ENCODE data around the gene B3GALNT1.
A peak's percentile ranks its signal among the peaks of the same experiment; 100 is the strongest.

Gene B3GALNT1, protein sequence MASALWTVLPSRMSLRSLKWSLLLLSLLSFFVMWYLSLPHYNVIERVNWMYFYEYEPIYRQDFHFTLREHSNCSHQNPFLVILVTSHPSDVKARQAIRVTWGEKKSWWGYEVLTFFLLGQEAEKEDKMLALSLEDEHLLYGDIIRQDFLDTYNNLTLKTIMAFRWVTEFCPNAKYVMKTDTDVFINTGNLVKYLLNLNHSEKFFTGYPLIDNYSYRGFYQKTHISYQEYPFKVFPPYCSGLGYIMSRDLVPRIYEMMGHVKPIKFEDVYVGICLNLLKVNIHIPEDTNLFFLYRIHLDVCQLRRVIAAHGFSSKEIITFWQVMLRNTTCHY

DNA sequence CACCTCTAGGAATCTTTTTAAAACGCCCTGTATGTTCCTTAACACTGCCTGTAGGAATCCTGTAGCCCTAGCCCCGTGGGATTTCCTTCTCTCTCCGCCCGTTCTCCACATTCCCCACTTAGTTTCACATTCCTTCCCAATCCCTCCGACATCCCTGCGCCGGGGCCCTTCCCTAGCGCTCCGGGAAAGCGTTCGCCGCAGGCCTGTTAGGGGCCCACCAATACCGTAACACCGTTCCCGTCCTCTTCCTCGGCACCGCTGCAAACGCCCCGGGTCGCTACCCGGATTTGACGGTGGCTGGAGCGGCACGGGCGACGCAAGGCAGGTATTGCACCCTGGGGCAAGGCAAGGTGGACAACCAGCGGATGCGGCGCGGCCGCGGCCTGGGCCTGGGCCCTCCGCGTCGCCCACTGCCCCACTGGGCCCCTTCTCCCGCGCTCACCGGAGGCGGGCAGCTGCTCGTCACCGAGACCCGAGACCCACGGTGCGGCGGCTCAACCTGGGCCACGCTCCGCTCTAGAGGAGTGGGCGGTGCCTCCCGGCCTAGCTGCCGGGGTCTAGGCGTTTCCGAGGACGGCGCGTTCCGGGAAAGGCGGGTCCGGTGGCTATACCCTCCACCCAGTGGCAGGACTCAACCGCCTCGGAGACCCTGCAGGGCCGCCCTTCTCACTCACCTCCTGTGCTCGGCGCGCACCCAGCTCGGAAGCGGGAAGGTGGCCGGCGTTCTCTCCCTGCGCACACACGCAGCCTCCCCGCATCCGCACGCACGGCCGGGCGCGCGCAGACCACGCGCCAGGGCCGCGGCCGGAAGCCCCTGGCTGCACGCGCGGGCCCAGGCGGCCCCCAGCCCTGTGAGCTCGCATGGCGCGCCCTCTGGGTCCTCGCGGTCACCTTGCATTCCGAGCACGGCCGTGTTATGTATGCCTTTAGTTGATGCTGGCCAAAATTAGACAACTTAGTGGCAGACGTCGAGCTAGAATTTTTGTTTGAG, at the start of gene B3GALNT1:
B3GALNT1 (minus strand) TSS at position 789 of the 991 bp plus-strand sequence. CDS start 18,595 bp downstream, outside the sequence.
- Mint-ChIP-seq H3K27ac (peak within 1 kb of the TSS; percentile 26), H3K27me3 (peaks cover 18% of the 10 kb centered on the region), H3K9me3 (no peaks in the 10 kb centered on the region)

DNA sequence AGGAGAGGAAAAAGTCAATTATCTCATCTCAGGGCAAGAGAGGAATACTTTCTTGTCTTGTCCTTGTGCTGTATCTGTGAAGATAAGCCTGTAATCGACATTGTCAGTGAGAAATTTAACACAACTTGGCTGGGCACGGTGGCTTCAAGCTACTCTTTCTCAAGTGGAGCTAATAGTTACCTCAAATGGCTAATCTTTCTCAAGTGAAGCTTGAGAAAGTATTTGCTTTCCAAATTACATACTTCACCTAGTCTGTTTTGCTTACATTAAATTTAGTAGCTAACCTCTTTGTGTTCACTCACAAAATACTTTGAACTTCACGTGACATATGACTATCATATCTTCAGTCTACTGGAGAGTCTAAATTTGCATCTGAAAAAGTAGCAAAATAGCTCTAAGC, 48.3 kb upstream of the B3GALNT1 start:
- no peak overlapping the region for H3K4me3 Mint-ChIP-seq
- no peaks in the 10 kb centered on the region for H3K4me1 Mint-ChIP-seq
- peaks cover 4% of the 10 kb centered on the region for H3K27me3 Mint-ChIP-seq
- no peak overlapping the region for H3K27ac Mint-ChIP-seq
- no peaks in the 10 kb centered on the region for H3K9me3 Mint-ChIP-seq
- H3K36me3 Mint-ChIP-seq = no peaks in the 10 kb centered on the region

More for the DNA sequence above, at the start of gene B3GALNT1:
- H3K36me3 Mint-ChIP-seq = no peaks in the 10 kb centered on the region
- H3K4me1 Mint-ChIP-seq = peaks cover 9% of the 10 kb centered on the region
- peak within 1 kb of the TSS; percentile 70 for H3K4me3 Mint-ChIP-seq

DNA sequence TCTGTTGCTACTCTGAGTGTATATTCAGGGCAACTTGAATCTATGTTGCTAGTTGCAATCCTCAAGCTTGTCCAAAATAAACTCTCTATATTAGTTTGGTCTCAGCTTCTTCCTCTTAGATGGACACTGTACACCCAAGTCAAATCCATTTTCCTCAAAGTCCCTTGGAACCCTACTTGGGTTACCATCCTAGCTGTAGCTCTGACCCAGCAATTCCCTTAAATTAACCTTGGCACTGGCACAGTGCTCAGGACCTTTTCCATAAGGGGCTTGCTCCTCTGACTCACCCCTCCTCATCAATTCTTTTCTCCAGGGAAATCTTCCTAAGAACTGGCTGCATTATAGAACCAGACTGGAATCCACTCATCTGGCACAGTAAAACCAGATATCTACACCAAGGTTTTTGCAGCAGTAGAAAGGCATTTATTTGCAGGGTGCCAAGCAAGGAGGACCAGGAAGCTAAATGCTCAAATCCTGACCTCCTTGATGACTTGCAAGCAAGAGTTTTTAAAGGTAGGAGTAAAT, 44.9 kb upstream of the B3GALNT1 start:
- H3K36me3 Mint-ChIP-seq = no peaks in the 10 kb centered on the region

DNA sequence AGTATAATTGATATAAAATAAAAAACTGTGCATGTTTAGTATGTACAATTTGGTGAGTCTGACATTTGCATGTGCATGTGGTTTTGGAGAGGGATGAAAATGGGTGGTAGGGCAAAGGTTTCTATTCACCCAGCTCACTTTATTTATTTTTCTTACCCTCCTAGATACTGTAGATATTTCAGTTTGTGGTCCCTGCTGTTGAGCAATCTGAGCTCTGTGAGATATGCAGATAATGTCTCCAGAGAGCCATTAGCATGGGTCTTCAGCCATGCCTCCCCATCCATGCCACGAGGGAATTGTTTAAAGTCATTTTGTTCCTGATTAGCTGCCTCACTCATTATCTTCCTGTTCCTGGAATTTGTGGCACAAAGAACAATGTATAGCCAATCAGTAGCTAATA, 44.4 kb upstream of the B3GALNT1 start:
- Mint-ChIP-seq H3K4me1 (no peaks in the 10 kb centered on the region), H3K4me3 (no peak overlapping the region), H3K9me3 (peaks cover under 1% of the 10 kb centered on the region), H3K27me3 (peaks cover 4% of the 10 kb centered on the region), H3K36me3 (no peaks in the 10 kb centered on the region), H3K27ac (no peak overlapping the region)

More for the DNA sequence above, 44.9 kb upstream of the B3GALNT1 start:
- Mint-ChIP-seq H3K4me3 (no peak overlapping the region), H3K27me3 (peaks cover 2% of the 10 kb centered on the region), H3K4me1 (no peaks in the 10 kb centered on the region), H3K27ac (no peak overlapping the region), H3K9me3 (no peaks in the 10 kb centered on the region)

DNA sequence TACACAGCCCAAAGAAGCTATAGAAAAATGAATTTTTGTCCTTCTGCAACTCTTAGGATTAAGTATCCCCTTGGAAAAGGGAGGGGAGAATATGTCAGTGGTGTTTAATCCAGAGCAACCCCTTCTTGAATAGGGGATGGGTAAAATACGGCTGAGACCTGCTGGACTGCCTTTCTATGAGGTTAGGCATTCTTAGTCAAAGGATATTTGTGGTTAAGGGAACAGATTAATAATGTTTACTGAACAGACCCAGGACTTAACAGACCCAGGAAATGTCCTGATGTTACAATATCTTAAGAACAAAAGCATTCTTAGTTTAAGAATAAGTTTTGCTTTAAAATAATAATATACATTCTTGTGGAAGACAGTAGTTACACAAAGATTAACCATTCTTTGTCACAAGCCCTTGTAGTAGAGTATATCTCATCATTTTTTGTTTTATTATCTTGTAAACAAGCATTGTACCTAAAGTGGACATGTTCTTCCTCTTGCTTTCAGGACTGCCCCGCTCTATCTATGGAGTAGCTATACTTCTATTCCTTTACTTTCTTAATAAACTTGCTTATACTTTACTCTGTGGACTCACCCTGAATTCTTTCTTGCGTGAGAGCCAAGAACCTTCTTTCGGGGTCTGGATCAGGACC, 43.8 kb upstream of the B3GALNT1 start:
- no peaks in the 10 kb centered on the region for H3K4me1 Mint-ChIP-seq
- H3K9me3 Mint-ChIP-seq = peaks cover 6% of the 10 kb centered on the region
- H3K27ac Mint-ChIP-seq = no peak overlapping the region
- peaks cover 4% of the 10 kb centered on the region for H3K27me3 Mint-ChIP-seq
- no peak overlapping the region for H3K4me3 Mint-ChIP-seq
- no peaks in the 10 kb centered on the region for H3K36me3 Mint-ChIP-seq

DNA sequence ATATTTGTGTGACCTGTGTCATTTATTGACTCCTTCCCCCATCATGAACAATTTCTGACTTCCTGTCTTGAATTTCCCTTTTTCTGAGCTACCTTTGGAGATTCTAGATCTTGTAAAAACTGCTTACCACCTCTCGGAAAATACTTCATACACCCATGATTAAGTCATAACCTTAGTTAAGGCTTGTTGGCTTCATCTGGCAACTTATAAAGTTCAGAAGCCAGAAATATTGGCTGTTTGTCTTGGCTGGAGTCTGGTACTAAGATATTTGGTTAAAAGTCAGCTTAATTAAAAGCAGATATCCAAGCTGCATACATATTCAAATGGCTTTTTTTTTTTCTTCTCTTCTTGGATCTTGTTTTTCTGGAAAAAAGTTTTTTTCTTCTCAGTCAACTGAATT, 37.3 kb upstream of the B3GALNT1 start:
- H3K4me3 Mint-ChIP-seq = no peak overlapping the region
- H3K27ac Mint-ChIP-seq = no peak overlapping the region
- peaks cover 6% of the 10 kb centered on the region for H3K9me3 Mint-ChIP-seq

DNA sequence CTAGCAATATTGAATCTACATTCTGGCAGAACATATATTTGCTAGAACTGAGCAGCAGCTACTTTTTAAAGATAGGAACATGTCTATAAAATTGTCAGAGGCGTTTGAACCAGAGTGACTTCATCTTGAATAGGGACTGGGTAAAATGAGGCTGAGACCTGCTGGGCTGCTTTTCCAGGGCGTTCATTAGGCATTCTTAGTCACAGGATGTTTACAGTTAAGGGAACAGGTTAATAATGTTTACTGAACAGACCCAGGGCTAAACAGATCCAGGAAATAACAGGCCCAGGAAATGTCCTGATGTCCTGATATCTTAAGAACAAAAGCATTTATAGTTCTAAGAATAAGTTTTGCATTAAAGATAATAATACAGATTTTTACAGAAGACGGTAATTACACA, 34.5 kb upstream of the B3GALNT1 start:
- Mint-ChIP-seq H3K36me3 (no peaks in the 10 kb centered on the region), H3K27me3 (no peaks in the 10 kb centered on the region), H3K27ac (no peak overlapping the region), H3K4me3 (no peak overlapping the region), H3K9me3 (peaks cover 6% of the 10 kb centered on the region), H3K4me1 (no peaks in the 10 kb centered on the region)

More for the DNA sequence above, 37.3 kb upstream of the B3GALNT1 start:
- H3K27me3 Mint-ChIP-seq = peaks cover 2% of the 10 kb centered on the region
- no peaks in the 10 kb centered on the region for H3K4me1 Mint-ChIP-seq
- H3K36me3 Mint-ChIP-seq = no peaks in the 10 kb centered on the region

DNA sequence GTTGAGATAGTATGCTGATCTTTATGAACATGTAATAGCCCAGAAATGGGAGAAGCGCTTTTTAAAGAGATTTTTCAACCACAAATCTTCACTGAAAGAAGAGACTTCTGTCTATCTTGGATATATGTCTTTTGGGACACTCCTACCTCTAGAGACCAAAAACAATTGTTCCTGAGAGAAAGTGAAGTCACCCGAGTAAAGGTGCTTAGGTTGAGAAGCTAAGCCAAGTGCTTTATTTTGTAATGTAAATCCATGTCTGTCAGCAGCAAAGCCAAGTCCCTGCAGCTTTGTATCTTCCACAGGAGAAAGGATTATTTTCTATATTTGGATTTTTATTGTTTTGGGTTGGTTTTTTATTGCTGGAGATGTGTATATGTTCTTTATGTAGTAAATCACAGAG, 32.1 kb upstream of the B3GALNT1 start:
- Mint-ChIP-seq H3K4me1 (no peaks in the 10 kb centered on the region), H3K9me3 (no peaks in the 10 kb centered on the region), H3K4me3 (no peak overlapping the region), H3K27me3 (no peaks in the 10 kb centered on the region), H3K27ac (no peak overlapping the region), H3K36me3 (no peaks in the 10 kb centered on the region)

DNA sequence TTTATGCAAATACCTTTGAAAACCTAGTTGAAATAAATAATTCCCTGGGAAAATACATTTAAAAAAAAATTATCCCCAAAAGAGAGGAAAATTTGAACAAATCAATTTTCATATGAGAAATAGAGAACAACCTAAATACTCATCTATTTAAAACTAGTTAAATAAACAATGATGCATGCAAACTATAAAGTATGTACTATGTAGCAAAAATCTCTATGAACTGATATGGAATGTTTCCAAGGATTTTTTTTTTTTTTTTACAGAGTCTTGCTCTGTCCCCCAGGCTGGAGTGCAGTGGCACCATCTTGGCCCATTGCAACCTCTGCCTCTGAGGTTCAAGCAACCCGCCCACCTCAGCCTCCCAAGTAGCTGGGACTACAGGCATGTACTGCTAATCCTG, 27.2 kb upstream of the B3GALNT1 start:
- Mint-ChIP-seq H3K9me3 (no peaks in the 10 kb centered on the region), H3K4me3 (no peak overlapping the region), H3K36me3 (no peaks in the 10 kb centered on the region), H3K27me3 (peaks cover 2% of the 10 kb centered on the region), H3K4me1 (no peaks in the 10 kb centered on the region), H3K27ac (no peak overlapping the region)

DNA sequence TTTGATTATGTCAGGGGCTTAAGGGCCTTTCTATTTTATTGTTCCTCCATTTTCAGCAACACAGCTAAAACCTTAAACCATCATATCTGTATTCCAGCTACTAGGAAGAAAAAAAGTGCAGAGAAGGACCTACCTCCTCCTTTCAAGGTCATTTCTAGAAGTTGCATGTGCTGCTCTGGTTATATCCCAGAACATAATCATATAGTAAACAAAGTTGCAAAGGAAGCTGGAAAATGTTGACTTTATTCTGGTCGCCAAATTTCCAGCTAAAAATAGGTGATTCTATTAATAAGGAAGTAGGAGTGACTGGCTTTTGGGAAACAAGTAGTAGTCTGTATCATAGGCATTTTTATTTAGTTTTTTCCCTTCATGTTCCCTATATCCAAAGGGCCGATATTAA, 21.3 kb upstream of the B3GALNT1 start:
- H3K4me1 Mint-ChIP-seq = no peaks in the 10 kb centered on the region
- H3K27me3 Mint-ChIP-seq = peaks cover 10% of the 10 kb centered on the region
- H3K27ac Mint-ChIP-seq = no peak overlapping the region
- H3K36me3 Mint-ChIP-seq = peaks cover 8% of the 10 kb centered on the region
- H3K4me3 Mint-ChIP-seq = no peak overlapping the region
- H3K9me3 Mint-ChIP-seq = peaks cover 4% of the 10 kb centered on the region

DNA sequence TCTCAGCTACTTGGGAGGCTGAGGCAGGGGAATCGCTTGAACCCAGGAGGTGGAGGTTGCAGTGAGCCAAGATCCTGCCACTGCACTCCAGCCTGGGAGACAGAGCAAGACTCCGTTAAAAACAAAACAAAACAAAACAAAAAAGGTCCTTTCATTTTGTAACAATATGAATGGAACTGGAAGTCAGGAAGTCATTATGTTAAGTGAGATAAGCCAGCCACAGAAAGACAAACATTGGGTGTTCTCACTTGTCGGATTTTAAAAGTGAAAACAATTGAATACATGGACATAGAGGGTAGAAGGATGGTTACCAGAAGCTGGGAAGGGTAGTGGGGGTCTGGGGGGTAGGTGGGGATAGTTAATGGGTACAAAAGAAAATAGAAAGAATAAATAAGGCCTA, 12.5 kb upstream of the B3GALNT1 start:
- Mint-ChIP-seq H3K27ac (no peak overlapping the region), H3K9me3 (peaks cover 11% of the 10 kb centered on the region), H3K27me3 (peaks cover 11% of the 10 kb centered on the region), H3K36me3 (peaks cover 4% of the 10 kb centered on the region), H3K4me1 (no peaks in the 10 kb centered on the region), H3K4me3 (no peak overlapping the region)

DNA sequence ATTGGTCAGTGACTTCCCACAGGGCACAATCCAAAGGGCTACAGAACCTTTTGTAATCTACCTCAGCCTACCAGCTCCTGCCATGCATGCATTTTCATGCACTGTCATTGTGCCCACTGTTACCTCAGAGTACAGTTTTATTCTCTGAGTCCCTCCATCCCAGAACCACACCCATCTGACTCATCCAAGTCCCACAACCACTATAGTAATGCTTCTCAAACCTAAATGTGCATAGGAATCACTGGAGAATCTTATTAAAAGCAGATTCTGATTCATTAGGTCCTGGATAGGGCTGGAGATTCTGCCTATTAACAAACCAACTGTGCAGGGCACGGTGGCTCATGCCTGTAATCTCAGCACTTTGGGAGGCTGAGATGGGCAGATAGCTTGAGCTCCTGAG, 3.7 kb upstream of the B3GALNT1 start:
- Mint-ChIP-seq H3K27ac (no peak overlapping the region), H3K4me3 (no peak overlapping the region), H3K4me1 (peaks cover 9% of the 10 kb centered on the region), H3K36me3 (no peaks in the 10 kb centered on the region), H3K9me3 (no peaks in the 10 kb centered on the region), H3K27me3 (peaks cover 31% of the 10 kb centered on the region)

DNA sequence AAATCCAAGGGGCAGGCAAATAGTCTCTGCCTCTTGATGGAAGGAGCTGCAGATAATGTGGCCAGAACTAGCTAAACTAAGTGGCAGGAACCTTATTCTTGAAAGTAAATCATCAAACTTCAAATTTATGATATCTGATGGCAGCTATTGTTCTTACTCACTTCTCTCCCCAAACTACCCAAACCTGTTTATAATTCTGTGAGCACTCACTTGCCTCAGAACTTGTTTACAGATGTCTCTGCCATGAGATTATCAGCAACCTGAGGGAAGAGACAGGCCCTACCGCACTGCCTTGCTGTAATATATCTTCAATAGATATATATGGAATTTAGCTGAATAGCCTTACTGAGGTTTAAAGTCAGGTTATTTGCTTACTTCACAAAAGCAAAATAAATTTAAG, 2.2 kb upstream of the B3GALNT1 start:
- Mint-ChIP-seq H3K4me1 (peaks cover 9% of the 10 kb centered on the region), H3K27ac (no peak overlapping the region), H3K36me3 (no peaks in the 10 kb centered on the region), H3K27me3 (peaks cover 29% of the 10 kb centered on the region), H3K9me3 (no peaks in the 10 kb centered on the region), H3K4me3 (no peak overlapping the region)

DNA sequence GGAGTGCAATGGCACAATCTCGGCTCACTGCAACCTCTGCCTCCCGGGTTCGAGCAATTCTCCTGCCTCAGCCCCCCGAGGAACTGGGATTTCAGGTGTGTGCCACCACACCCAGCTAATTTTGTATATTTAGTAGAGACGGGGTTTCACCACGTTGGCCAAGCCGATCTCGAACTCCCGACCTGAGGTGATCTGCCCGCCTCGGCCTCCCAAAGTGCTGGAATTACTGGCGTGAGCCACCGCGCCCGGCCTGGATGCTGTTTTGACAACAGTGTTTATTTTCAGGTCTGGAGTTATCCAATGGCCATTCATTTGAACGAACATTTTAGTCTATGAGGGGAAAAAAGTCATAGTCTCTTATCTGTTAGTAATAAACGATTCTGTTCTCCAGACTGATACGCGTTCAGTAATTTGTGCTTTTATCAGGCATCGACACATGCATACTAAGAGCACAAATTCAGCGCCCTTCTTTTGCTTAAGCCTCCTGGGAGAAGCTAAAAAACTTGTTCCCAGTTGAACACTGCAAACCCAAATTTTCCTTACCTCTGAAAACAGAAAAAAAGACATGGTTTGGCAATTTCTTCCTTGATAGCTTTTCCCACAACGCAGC, 1.3 kb downstream of the B3GALNT1 start:
- Mint-ChIP-seq H3K9me3 (no peaks in the 10 kb centered on the region), H3K4me1 (peaks cover 9% of the 10 kb centered on the region), H3K4me3 (peak overlapping the region; percentile 70), H3K27me3 (peaks cover 15% of the 10 kb centered on the region), H3K27ac (no peak overlapping the region), H3K36me3 (no peaks in the 10 kb centered on the region)

DNA sequence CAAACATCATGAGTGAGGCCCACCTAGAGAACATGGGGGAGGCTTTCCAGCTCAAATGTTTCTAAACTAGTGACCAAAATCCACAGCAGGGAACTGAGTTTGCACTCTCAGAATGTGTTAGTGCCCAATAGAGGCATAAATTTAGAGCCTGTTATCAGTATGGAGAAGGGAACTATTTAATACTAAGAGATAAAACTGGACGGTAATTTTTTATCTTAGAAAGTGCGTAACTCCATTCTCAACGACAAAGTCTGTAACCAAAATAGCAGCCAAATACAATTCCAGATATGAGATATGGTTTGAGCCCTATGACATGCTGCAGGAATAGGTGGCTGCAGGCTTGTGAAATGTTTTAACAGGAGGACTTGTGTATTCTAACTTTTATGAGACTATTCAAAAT, 3.5 kb downstream of the B3GALNT1 start:
- Mint-ChIP-seq H3K27me3 (peaks cover 11% of the 10 kb centered on the region), H3K36me3 (no peaks in the 10 kb centered on the region), H3K27ac (no peak overlapping the region), H3K9me3 (no peaks in the 10 kb centered on the region), H3K4me3 (no peak overlapping the region), H3K4me1 (peaks cover 9% of the 10 kb centered on the region)

Measured in activated naive CD4-positive, alpha-beta T cell treated with anti-CD3 and anti-CD28 coated beads, Interleukin-2, amount 50 U/mL, for 24 hours (primary cell).